Measurements from ENCODE around the gene USP2.
"Not testable (repeated sequence)": the region's sequence is repeated elsewhere in the genome, so short reads cannot be mapped to it uniquely, and the experiment has no call there.

USP2 gene

GRCh38 chr11:119414321-119414720, 32.8 kb upstream of the USP2 start:
- DNase-seq (ENCODE audit: low read depth in 2 of 2) = no peak

- no peak for DNase-seq (ENCODE audit: low read depth in 2 of 2)
These were observed 30.6 kb upstream of the USP2 start for GRCh38 chr11:119412072-119412471.

GRCh38 chr11:119410501-119410900, 29.0 kb upstream of the USP2 start:
- DNase-seq (ENCODE audit: low read depth in 2 of 2) = no peak

GRCh38 chr11:119409731-119410130, 28.2 kb upstream of the USP2 start:
- no peak for DNase-seq (ENCODE audit: low read depth in 2 of 2)

GRCh38 chr11:119406005-119406404, 24.5 kb upstream of the USP2 start:
- no peak for DNase-seq (ENCODE audit: low read depth in 2 of 2)

- DNase-seq (ENCODE audit: low read depth in 2 of 2) = not testable (repeated sequence)
These were observed 24.0 kb upstream of the USP2 start for GRCh38 chr11:119405448-119405847.

- no peak for DNase-seq (ENCODE audit: low read depth in 2 of 2)
These were observed 23.4 kb upstream of the USP2 start for GRCh38 chr11:119404872-119405271.

GRCh38 chr11:119403021-119403420, 21.5 kb upstream of the USP2 start:
- DNase-seq (ENCODE audit: low read depth in 2 of 2) = no peak

GRCh38 chr11:119402470-119402869, 21.0 kb upstream of the USP2 start:
- no peak for DNase-seq (ENCODE audit: low read depth in 2 of 2)

GRCh38 chr11:119400860-119401259, 19.4 kb upstream of the USP2 start:
- no peak for DNase-seq (ENCODE audit: low read depth in 2 of 2)

GRCh38 chr11:119397740-119398139, 16.2 kb upstream of the USP2 start:
- no peak for DNase-seq (ENCODE audit: low read depth in 2 of 2)

GRCh38 chr11:119396835-119397234, 15.3 kb upstream of the USP2 start:
- DNase-seq (ENCODE audit: low read depth in 2 of 2) = no peak

- DNase-seq (ENCODE audit: low read depth in 2 of 2) = no peak
These were observed 9.8 kb upstream of the USP2 start for GRCh38 chr11:119391275-119391674.

- no peak for DNase-seq (ENCODE audit: low read depth in 2 of 2)
These were observed 8.2 kb upstream of the USP2 start for GRCh38 chr11:119389611-119390254.

- no peak for DNase-seq (ENCODE audit: low read depth in 2 of 2)
These were observed 6.6 kb upstream of the USP2 start for GRCh38 chr11:119388103-119388502.

GRCh38 chr11:119384332-119384731, 2.8 kb upstream of the USP2 start:
- DNase-seq (ENCODE audit: low read depth in 2 of 2) = no peak

- DNase-seq (ENCODE audit: low read depth in 2 of 2) = not testable (repeated sequence)
These were observed 1.0 kb upstream of the USP2 start for GRCh38 chr11:119382513-119382912.

- DNase-seq (ENCODE audit: low read depth in 2 of 2) = no peak
These were observed 611 bp upstream of the USP2 start for GRCh38 chr11:119382101-119382500.

- no peak for DNase-seq (ENCODE audit: low read depth in 2 of 2)
These were observed 686 bp downstream of the USP2 start for GRCh38 chr11:119380827-119381180.

GRCh38 chr11:119380160-119380826, 1.2 kb downstream of the USP2 start:
- DNase-seq (ENCODE audit: low read depth in 2 of 2) = no peak

GRCh38 chr11:119378851-119379465, 2.5 kb downstream of the USP2 start:
- no peak for DNase-seq (ENCODE audit: low read depth in 2 of 2)

- no peak for DNase-seq (ENCODE audit: low read depth in 2 of 2)
These were observed 3.4 kb downstream of the USP2 start for GRCh38 chr11:119377961-119378667.
